Testis (tissue), 3 donors: ENCODE data around the gene CAMTA1. TPM values are rescaled to one million over a fixed set of nuclear protein-coding genes. Genes with fewer than 3 reads are reported as not detected.

Experiments used
- DNase-seq: peaks from one replicate; pipeline ENCODE4 v3.0.0-alpha.2; 2019
- H3K27ac ChIP-seq, 2 donors: fragments of 200-600 bp; sonication (generic); one replicate each; pipeline ENCODE4 v1.5.1; 2019
- H3K27me3 ChIP-seq: fragments of 200-600 bp; sonication (generic); one replicate; pipeline ENCODE4 v1.5.1; 2019
- H3K36me3 ChIP-seq: fragments of 200-600 bp; sonication (generic); one replicate; pipeline ENCODE4 v1.5.1; 2017; ENCODE audit warnings: low read depth; ENCODE audit errors: missing control alignments
- H3K4me1 ChIP-seq: fragments of 200-600 bp; sonication (generic); one replicate; pipeline ENCODE4 v1.5.1; 2019
- H3K4me3 ChIP-seq, 2 donors: fragments of 200-600 bp; sonication (generic); one replicate each; pipeline ENCODE4 v1.5.1; 2017 to 2019
- H3K9me3 ChIP-seq: fragments of 200-600 bp; sonication (generic); one replicate; pipeline ENCODE4 v1.5.1; 2017
- CTCF ChIP-seq, 3 experiments: fragments of 450-650 bp in 2 of 3; fragments of 200-600 bp in 1 of 3; sonication (generic) in 1 of 3; IDR thresholded peaks; one replicate each; pipeline ENCODE4 v1.5.1; 2016 to 2019; ENCODE audit warnings: antibody characterized with exemption in 3 of 3, mild to moderate bottlenecking in 2 of 3, moderate library complexity in 1 of 3
- POLR2A ChIP-seq: fragments of 450-650 bp; IDR thresholded peaks from one replicate; pipeline ENCODE4 v1.6.1; 2017; ENCODE audit warnings: antibody characterized with exemption, mild to moderate bottlenecking, moderate library complexity
- WGBS, 2 donors: methylation state at CpG; one replicate each; pipeline ENCODE4 v1.1.5; 2018; 5-methylcytosine and 5-hydroxymethylcytosine counted together
- intact Hi-C: fragments of 100-400 bp; cut with DNase I; formaldehyde crosslinking; loops from one replicate; pipeline ENCODE4 v1.15.1; 2023; ENCODE audit warnings: low total_unique reads
- polyA plus RNA-seq: library from polyadenylated mRNA; stranded (reverse); fragments of 350-450 nt; fragmentation: Illumina TruSeq; extraction: RNeasy Lipid Tissue Mini Kit (QIAGEN cat#74804); gene quantifications from one replicate; pipeline ENCODE4 v1.2.3, GENCODE V29; 2014; ENCODE audit warnings: low read depth, low replicate concordance; ENCODE audit not compliant: insufficient read depth
- total RNA-seq, 2 donors: library from RNA; depleted of rRNA; stranded (reverse); fragments of >200 nt; gene quantifications; one replicate each; pipeline ENCODE4 v1.2.3, GENCODE V29; 2016

CAMTA1 gene
- total and polyA plus RNA-seq, 3 donors from 2014 or later = 116 to 158 (median 119) TPM

- intact Hi-C loops = no loop called here
- H3K4me1 ChIP-seq = no peaks in the 10 kb centered on the region
- no peaks in the 10 kb centered on the region for H3K9me3 ChIP-seq
- no peaks in the 10 kb centered on the region for H3K36me3 ChIP-seq
- 69 to 73% methylated on average over 5 of the region's 5 CpGs for WGBS, 2 donors
- TF ChIP-seq CTCF (IDR thresholded peaks at IDR 0.05) (no peak), POLR2A (no peak)
- no peaks in the 10 kb centered on the region for H3K27me3 ChIP-seq
- H3K4me3 ChIP-seq = no peak overlapping the region
- no peak for DNase-seq
- H3K27ac ChIP-seq = no peak overlapping the region
These were observed 218.4 kb downstream of the CAMTA1 start for GRCh38 chr1:7003676-7004075.

GRCh38 chr1:7004181-7004580, 218.9 kb downstream of the CAMTA1 start:
- no peaks in the 10 kb centered on the region for H3K9me3 ChIP-seq
- H3K27me3 ChIP-seq = no peaks in the 10 kb centered on the region
- intact Hi-C loops = no loop called here
- H3K27ac ChIP-seq = no peak overlapping the region
- DNase-seq = no peak
- TF ChIP-seq POLR2A (no peak), CTCF (IDR thresholded peaks at IDR 0.05) (no peak)
- H3K4me3 ChIP-seq = no peak overlapping the region
- 59 to 67% methylated on average over 1 of the region's 1 CpG for WGBS, 2 donors
- no peaks in the 10 kb centered on the region for H3K4me1 ChIP-seq
- no peaks in the 10 kb centered on the region for H3K36me3 ChIP-seq

DNA sequence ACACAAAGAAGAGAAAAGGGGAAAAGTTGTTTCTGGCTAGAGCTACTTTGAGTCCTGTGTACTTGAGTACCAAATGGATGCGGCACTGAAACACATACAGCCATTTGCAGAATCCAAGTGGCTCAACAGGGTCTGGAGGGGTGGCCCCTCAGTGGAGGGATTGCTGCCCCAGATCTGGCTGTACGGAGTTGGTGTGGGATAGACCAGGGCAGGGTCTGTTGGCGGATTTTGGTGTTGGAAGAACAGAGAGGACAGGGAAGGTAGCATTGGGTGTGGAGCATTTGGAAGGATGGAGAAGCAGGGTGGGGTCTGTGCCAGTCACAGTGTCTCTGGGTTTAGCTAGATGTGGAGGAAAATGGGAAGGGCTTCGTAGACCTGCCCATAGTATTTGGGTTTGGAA, 220.5 kb downstream of the CAMTA1 start:
- Histone ChIP-seq H3K4me3 (no peak overlapping the region), H3K36me3 (no peaks in the 10 kb centered on the region), H3K9me3 (no peaks in the 10 kb centered on the region), H3K27me3 (no peaks in the 10 kb centered on the region), H3K4me1 (no peaks in the 10 kb centered on the region), H3K27ac (no peak overlapping the region)
- no peak for DNase-seq
- WGBS, 2 donors = 92 to 94% methylated on average over 4 of the region's 4 CpGs
- intact Hi-C loops = no loop called here
- no peak for TF ChIP-seq CTCF (IDR thresholded peaks at IDR 0.05)
- no peak for TF ChIP-seq POLR2A

DNA sequence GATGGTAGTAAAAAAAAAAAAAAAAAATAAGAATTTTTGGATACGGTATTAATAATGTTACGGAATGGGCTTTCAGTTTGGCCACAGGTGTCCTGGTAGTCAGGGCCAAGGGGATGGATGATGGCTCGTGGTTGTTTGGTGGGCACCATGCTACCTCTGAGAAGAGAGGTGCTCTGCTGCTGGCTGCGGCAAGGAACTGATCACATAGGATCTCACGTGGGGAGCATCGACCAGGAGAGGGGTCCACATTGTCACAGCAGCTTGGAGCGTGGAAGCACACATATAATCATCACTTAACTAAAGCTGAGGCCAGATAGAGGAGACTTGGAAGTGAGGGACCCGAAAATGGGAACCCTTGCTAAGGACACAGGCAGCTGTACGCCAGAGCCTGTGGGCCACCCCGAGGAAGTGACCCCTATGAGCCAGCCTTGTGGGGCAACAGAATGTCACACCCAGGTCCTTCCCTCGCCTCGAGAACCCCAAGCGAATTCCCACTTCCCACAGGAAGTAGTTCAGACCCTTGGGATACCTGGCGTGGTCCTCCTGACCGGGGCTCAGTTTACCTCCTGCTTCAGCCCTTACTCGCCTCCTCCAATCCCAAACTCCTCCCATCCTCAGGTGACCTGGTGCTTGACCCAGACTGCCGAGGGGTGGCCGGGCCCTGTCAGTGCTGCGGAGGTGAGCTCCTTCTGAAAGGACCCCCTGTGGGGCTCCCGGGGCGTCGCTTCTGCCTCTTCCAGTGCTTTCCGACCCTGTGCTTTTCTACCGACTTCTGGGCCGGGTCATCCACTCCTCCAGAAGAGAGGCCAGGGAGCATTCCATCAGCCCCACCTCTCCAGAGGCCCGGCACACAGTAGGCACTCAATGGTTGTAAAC, 222.0 kb downstream of the CAMTA1 start:
- 90 to 94% methylated on average over 24 to 26 of the region's 26 CpGs for WGBS, 2 donors

More for the DNA sequence above, 222.0 kb downstream of the CAMTA1 start:
- no peaks in the 10 kb centered on the region for H3K4me1 ChIP-seq
- no peak overlapping the region for H3K27ac ChIP-seq
- no peak for TF ChIP-seq CTCF (IDR thresholded peaks at IDR 0.05)
- TF ChIP-seq POLR2A = no peak
- H3K27me3 ChIP-seq = no peaks in the 10 kb centered on the region
- no peak for DNase-seq
- no peaks in the 10 kb centered on the region for H3K9me3 ChIP-seq
- no peak overlapping the region for H3K4me3 ChIP-seq
- H3K36me3 ChIP-seq = no peaks in the 10 kb centered on the region
- intact Hi-C loops = no loop called here
